HepG2 (cell line): Measurements from ENCODE around the gene ATG3. TPM values are rescaled to one million over a fixed set of nuclear protein-coding genes. Genes with fewer than 3 reads are reported as not detected.
A peak's percentile ranks its signal among the peaks of the same experiment; 100 is the strongest.

Experiments
- DBP ChIP-seq: sonication (generic); formaldehyde crosslinking; IDR thresholded peaks from 2 replicates; pipeline ENCODE4 v1.4.0; 2020; ENCODE audit warnings: missing genetic modification reagents; ENCODE audit errors: not compliant biosample characterization
- HDAC1 ChIP-seq: sonication (generic); formaldehyde crosslinking; IDR thresholded peaks from 2 replicates; pipeline ENCODE4 v1.5.1; 2020; ENCODE audit warnings: mild to moderate bottlenecking, missing genetic modification reagents
- HMG20A ChIP-seq: IDR thresholded peaks from 2 replicates; pipeline ENCODE4 v1.6.1; 2016; ENCODE audit warnings: borderline replicate concordance
- IRX3 ChIP-seq: sonication (generic); formaldehyde crosslinking; IDR thresholded peaks from 2 replicates; pipeline ENCODE4 v1.8.1; 2023; ENCODE audit warnings: mild to moderate bottlenecking, low read depth, missing genetic modification reagents, borderline replicate concordance
- MEF2D ChIP-seq: sonication (generic); formaldehyde crosslinking; IDR thresholded peaks from 2 replicates; pipeline ENCODE4 v1.5.1; 2020; ENCODE audit warnings: mild to moderate bottlenecking, missing genetic modification reagents
- MEIS2 ChIP-seq: sonication (generic); formaldehyde crosslinking; IDR thresholded peaks from 2 replicates; pipeline ENCODE4 v1.9.0; 2021; ENCODE audit warnings: mild to moderate bottlenecking, missing genetic modification reagents
- MIER2 ChIP-seq: IDR thresholded peaks from 2 replicates; pipeline ENCODE4 v1.6.1; 2016; ENCODE audit warnings: missing biosample characterization, missing genetic modification reagents
- NR2F2 ChIP-seq: IDR thresholded peaks from 2 replicates; pipeline ENCODE4 v1.6.1; 2012; ENCODE audit warnings: low read depth, inconsistent platforms, borderline replicate concordance
- ONECUT2 ChIP-seq: sonication (generic); formaldehyde crosslinking; IDR thresholded peaks from 2 replicates; pipeline ENCODE4 v1.4.0; 2020; ENCODE audit warnings: missing genetic modification reagents
- SALL2 ChIP-seq: sonication (generic); formaldehyde crosslinking; IDR thresholded peaks from 2 replicates; pipeline ENCODE4 v1.8.1; 2023; ENCODE audit warnings: mild to moderate bottlenecking, missing genetic modification reagents, inconsistent platforms
- SKI ChIP-seq: fragments of 450-650 bp; IDR thresholded peaks from one replicate; pipeline ENCODE4 v1.6.1; 2018; ENCODE audit warnings: mild to moderate bottlenecking; ENCODE audit not compliant: partially characterized antibody
- TBP ChIP-seq: sonication (generic); formaldehyde crosslinking; IDR thresholded peaks from 2 replicates; pipeline ENCODE4 v1.5.0; 2020; ENCODE audit warnings: missing genetic modification reagents
- THAP9 ChIP-seq: sonication (generic); formaldehyde crosslinking; IDR thresholded peaks from 2 replicates; pipeline ENCODE4; 2020; ENCODE audit warnings: missing genetic modification reagents, mild to moderate bottlenecking, borderline replicate concordance
- ZNF12 ChIP-seq: sonication (generic); formaldehyde crosslinking; IDR thresholded peaks from 2 replicates; pipeline ENCODE4 v1.5.0; 2020; ENCODE audit warnings: missing genetic modification reagents
- ZNF232 ChIP-seq: sonication (generic); formaldehyde crosslinking; IDR thresholded peaks from 2 replicates; pipeline ENCODE4 v1.4.0; 2020; ENCODE audit warnings: missing genetic modification reagents, borderline replicate concordance
- ZNF460 ChIP-seq: sonication (generic); formaldehyde crosslinking; IDR thresholded peaks from 2 replicates; pipeline ENCODE4 v1.5.1; 2020; ENCODE audit warnings: missing genetic modification reagents, mild to moderate bottlenecking, borderline replicate concordance
- ZNF564 ChIP-seq: sonication (generic); formaldehyde crosslinking; IDR thresholded peaks from 2 replicates; pipeline ENCODE4 v1.8.1; 2023; ENCODE audit warnings: mild to moderate bottlenecking, missing genetic modification reagents
- ZNF629 ChIP-seq: sonication (generic); formaldehyde crosslinking; conservative IDR thresholded peaks from 2 replicates; pipeline ENCODE4 v1.5.0; 2020; ENCODE audit warnings: missing genetic modification reagents
- ZSCAN29 ChIP-seq: sonication (generic); formaldehyde crosslinking; conservative IDR thresholded peaks from 2 replicates; pipeline ENCODE4 v1.4.0; 2020; ENCODE audit warnings: mild to moderate bottlenecking, missing genetic modification reagents
- polyA plus RNA-seq, 8 experiments: library from polyadenylated mRNA; depleted of rRNA in 3 of 8; stranded (reverse) in 7 of 8; unstranded in 1 of 8; fragments of >200 nt; fragmentation: Illumina TruSeq in 4 of 8; extraction: Trizol in 4 of 8; gene quantifications; 2 replicates each; pipeline versions ENCODE4 v1.2.1 to v1.2.3, GENCODE V29; 2011 to 2016; ENCODE audit warnings: low read depth in 4 of 8, missing spikeins in 1 of 8, mixed read lengths in 1 of 8; ENCODE audit not compliant: insufficient read depth in 1 of 8
- total RNA-seq, 5 experiments: library from RNA; depleted of rRNA; stranded (reverse); fragments of >200 nt; fragmentation: Illumina TruSeq; extraction: Trizol; gene quantifications; 2 replicates each; pipeline ENCODE4 v1.2.3, GENCODE V29; 2016; ENCODE audit warnings: low read depth in 1 of 5
- TF ChIP-seq, protein P1 (sequence below): IDR thresholded peaks from 2 replicates; pipeline ENCODE4 v1.6.1; 2016; ENCODE audit warnings: low read depth, borderline replicate concordance
- TF ChIP-seq, protein P2 (sequence below): sonication (generic); formaldehyde crosslinking; IDR thresholded peaks from 2 replicates; pipeline ENCODE4 v1.8.1; 2023; ENCODE audit warnings: mild to moderate bottlenecking, moderate library complexity, missing genetic modification reagents
- TF ChIP-seq, protein P3 (sequence below): sonication (generic); formaldehyde crosslinking; IDR thresholded peaks from 2 replicates; pipeline ENCODE4 v1.4.0; 2020; ENCODE audit warnings: missing genetic modification reagents, borderline replicate concordance

Gene ATG3
- total and polyA plus RNA-seq, 2 of the 13 experiments (the other 11 are each of a cell fraction or from before 2014, with no cell fraction given) = 19.6 to 34.8 TPM

DNA sequence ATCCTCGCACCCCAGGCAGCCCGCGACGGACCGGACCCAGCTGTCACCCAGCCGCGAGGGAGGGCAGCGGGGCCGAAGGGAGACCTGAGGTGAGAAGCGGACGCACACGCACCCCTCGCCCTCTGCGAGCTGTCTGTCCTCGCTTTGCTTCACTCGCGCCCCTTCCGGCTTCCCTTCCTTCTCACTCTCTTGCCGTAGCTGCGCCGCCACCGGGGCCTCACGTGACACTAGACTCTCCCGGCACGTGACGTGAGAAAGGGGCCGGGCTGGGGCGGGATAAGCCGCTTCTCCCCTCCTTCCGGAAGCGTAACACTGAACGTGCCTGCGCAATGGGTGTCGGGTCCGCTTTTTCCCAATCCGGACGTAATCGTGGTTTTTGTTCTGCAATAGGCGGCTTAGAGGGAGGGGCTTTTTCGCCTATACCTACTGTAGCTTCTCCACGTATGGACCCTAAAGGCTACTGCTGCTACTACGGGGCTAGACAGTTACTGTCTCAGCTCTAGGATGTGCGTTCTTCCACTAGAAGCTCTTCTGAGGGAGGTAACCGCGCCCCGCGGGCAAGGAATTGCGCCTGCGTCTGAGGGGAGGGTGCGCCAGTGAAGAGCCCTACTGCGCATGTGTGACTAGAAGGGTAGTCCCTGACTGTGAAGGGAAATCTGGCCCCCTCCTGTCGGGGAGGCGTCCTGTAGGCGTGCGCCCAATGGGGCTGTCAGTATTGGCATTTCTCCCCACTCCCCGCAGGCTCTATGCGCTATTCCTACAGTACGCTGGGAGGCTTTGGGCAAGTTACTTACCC is at the start of gene ATG3, which contains the start of gene SLC35A5 (continued):
- peak; percentile 77; the same call in 1 of the 2 replicates for TF ChIP-seq SALL2 (CRISPR knock-in tag)
- TF ChIP-seq IRX3 (CRISPR knock-in tag) = no peak
- TF ChIP-seq, protein P1, sequence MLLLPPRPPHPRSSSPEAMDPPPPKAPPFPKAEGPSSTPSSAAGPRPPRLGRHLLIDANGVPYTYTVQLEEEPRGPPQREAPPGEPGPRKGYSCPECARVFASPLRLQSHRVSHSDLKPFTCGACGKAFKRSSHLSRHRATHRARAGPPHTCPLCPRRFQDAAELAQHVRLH (CRISPR knock-in tag) = peak; percentile 72; the same call in 1 of the 2 replicates
- no peak; the same call in 1 of the 2 replicates for TF ChIP-seq ZNF564 (CRISPR knock-in tag)
- TF ChIP-seq HDAC1 (CRISPR knock-in tag) = peak; percentile 92
- TF ChIP-seq ZNF629 (CRISPR knock-in tag) = peak; percentile 35; the same call in 1 of the 2 replicates
- TF ChIP-seq ONECUT2 = no peak
- no peak for TF ChIP-seq ZNF460
- no peak for TF ChIP-seq DBP (CRISPR knock-in tag)
- no peak for TF ChIP-seq MEIS2
- no peak for TF ChIP-seq HMG20A (CRISPR knock-in tag)
- TF ChIP-seq THAP9 = peak; percentile 44; the same call in 1 of the 2 replicates
- TF ChIP-seq MEF2D = no peak; the same call in 1 of the 2 replicates
- TF ChIP-seq ZSCAN29 (CRISPR knock-in tag) = no peak
- TF ChIP-seq SKI = peak; percentile 49
- TF ChIP-seq, protein P2, sequence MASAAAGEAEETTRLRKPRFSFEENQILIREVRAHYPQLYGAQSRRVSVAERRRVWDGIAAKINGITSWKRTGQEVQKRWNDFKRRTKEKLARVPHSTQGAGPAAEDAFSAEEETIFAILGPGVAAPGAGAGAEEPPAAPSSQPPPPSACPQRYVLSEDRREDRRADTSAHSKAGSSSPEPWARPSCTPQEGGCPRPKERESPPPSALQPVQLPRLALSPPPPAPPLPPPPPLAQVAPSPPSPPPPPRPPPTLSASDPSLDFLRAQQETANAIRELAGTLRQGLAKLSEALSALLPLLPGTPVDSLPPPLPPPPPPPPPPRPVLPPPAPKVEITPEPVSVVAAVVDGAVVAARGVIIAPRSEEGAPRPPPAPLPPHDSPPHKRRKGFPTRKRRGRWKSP (CRISPR knock-in tag) = peak; percentile 94
- TF ChIP-seq NR2F2 = no peak
- TF ChIP-seq ZNF232 (CRISPR knock-in tag) = peak; percentile 48; the same call in 1 of the 2 replicates
- TF ChIP-seq, protein P3, sequence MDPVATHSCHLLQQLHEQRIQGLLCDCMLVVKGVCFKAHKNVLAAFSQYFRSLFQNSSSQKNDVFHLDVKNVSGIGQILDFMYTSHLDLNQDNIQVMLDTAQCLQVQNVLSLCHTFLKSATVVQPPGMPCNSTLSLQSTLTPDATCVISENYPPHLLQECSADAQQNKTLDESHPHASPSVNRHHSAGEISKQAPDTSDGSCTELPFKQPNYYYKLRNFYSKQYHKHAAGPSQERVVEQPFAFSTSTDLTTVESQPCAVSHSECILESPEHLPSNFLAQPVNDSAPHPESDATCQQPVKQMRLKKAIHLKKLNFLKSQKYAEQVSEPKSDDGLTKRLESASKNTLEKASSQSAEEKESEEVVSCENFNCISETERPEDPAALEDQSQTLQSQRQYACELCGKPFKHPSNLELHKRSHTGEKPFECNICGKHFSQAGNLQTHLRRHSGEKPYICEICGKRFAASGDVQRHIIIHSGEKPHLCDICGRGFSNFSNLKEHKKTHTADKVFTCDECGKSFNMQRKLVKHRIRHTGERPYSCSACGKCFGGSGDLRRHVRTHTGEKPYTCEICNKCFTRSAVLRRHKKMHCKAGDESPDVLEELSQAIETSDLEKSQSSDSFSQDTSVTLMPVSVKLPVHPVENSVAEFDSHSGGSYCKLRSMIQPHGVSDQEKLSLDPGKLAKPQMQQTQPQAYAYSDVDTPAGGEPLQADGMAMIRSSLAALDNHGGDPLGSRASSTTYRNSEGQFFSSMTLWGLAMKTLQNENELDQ = no peak
- 0 out of 2 replicates have a peak, but pooled peaks have one; percentile 15 for TF ChIP-seq TBP (CRISPR knock-in tag)
- TF ChIP-seq MIER2 (CRISPR knock-in tag) = peak; percentile 7
- TF ChIP-seq ZNF12 = 0 out of 2 replicates have a peak, but pooled peaks have one; percentile 7
